H1 (cell line): ENCODE results near the gene USP6. TPM values are rescaled to one million over a fixed set of nuclear protein-coding genes. Genes with fewer than 3 reads are reported as not detected.
"Not testable (repeated sequence)": the region's sequence is repeated elsewhere in the genome, so short reads cannot be mapped to it uniquely, and the experiment has no call there.

Experiments used
- CTCF ChIA-PET: fragments of 300-600 bp; sonication (Branson Sonifier 250); formaldehyde crosslinking; loops from one replicate; lab custom pipeline; 2021; ENCODE audit not compliant: partially characterized antibody; lab: Charles Lee
- POLR2A ChIA-PET: fragments of 300-600 bp; sonication (Branson Sonifier 250); formaldehyde crosslinking; loops from one replicate; lab custom pipeline; 2021; ENCODE audit warnings: inconsistent platforms; ENCODE audit not compliant: partially characterized antibody; lab: Charles Lee
- DNase-seq, 2 experiments: peaks; one replicate each; pipeline versions ENCODE4 v3.0.0 to v3.0.0-alpha.2; 2010 to 2022; ENCODE audit warnings: low spot score in 2 of 2, low read depth in 1 of 2, mixed read lengths in 1 of 2
- FAIRE-seq: peaks from 2 replicates; lab custom pipeline; 2011; peaks lifted over from hg19 to GRCh38; lab: Jason Lieb, UNC
- H2AFZ ChIP-seq: 2 replicates; pipeline ENCODE4 v1.8.1; 2012; ENCODE audit warnings: low read length, inconsistent platforms
- H2AK5ac ChIP-seq: 2 replicates; pipeline ENCODE4 v1.6.1; 2013; ENCODE audit warnings: low read depth, low read length
- H2BK120ac ChIP-seq: replicated peaks from 2 replicates; pipeline ENCODE3; 2013; ENCODE audit warnings: low read depth, low read length, inconsistent platforms
- H2BK12ac ChIP-seq: 2 replicates; pipeline ENCODE4 v1.6.1; 2013; ENCODE audit warnings: low read depth, low read length
- H2BK15ac ChIP-seq: 2 replicates; pipeline ENCODE4 v1.6.1; 2013; ENCODE audit warnings: low read length
- H2BK20ac ChIP-seq: 2 replicates; pipeline ENCODE4 v1.6.1; 2013; ENCODE audit warnings: low read length
- H2BK5ac ChIP-seq: 2 replicates; pipeline ENCODE4 v1.6.1; 2013; ENCODE audit warnings: low read depth, low read length
- H3K14ac ChIP-seq: 2 replicates; pipeline ENCODE4 v1.6.1; 2013; ENCODE audit warnings: inconsistent platforms; ENCODE audit not compliant: insufficient read length
- H3K18ac ChIP-seq: 2 replicates; pipeline ENCODE4 v1.6.1; 2013; ENCODE audit warnings: low read length; ENCODE audit errors: extremely low read depth
- H3K23ac ChIP-seq: 2 replicates; pipeline ENCODE4 v1.6.1; 2013; ENCODE audit warnings: inconsistent platforms; ENCODE audit not compliant: insufficient read length
- H3K23me2 ChIP-seq: 2 replicates; pipeline ENCODE4 v1.6.1; 2013; ENCODE audit warnings: low read depth, low read length
- H3K27ac ChIP-seq: 2 replicates; pipeline ENCODE4 v1.6.1; 2011; ENCODE audit warnings: low read depth, low read length, inconsistent platforms
- H3K27me3 ChIP-seq, 4 experiments: replicated peaks in 1 of 4; 1 replicate in 1 of 4; 2 replicates in 3 of 4; pipeline versions ENCODE4 v1.6.1 to v1.8.1; 2011 to 2013; ENCODE audit warnings: low read length in 3 of 4, mild to moderate bottlenecking in 3 of 4, inconsistent platforms in 2 of 4, mixed read lengths in 2 of 4, moderate library complexity in 1 of 4; ENCODE audit not compliant: control insufficient read depth in 3 of 4, insufficient read depth in 3 of 4; ENCODE audit errors: extremely low read depth in 1 of 4
- H3K36me3 ChIP-seq, 4 experiments: 2 replicates each; pipeline versions ENCODE4 v1.6.1 to v1.8.1; 2011 to 2013; ENCODE audit warnings: mild to moderate bottlenecking in 4 of 4, low read length in 3 of 4, moderate library complexity in 2 of 4, control low read depth in 1 of 4, inconsistent platforms in 1 of 4; ENCODE audit not compliant: insufficient read depth in 4 of 4, control insufficient read depth in 2 of 4
- H3K4ac ChIP-seq: replicated peaks from 2 replicates; pipeline ENCODE3; 2013; ENCODE audit warnings: low read length, low read depth, mixed read lengths, inconsistent platforms; ENCODE audit not compliant: insufficient read length
- H3K4me1 ChIP-seq, 4 experiments: replicated peaks in 1 of 4; 1 replicate in 1 of 4; 2 replicates in 3 of 4; pipeline versions ENCODE4 v1.6.1 to v1.8.1; 2011 to 2013; ENCODE audit warnings: low read length in 3 of 4, inconsistent platforms in 2 of 4, mixed read lengths in 1 of 4; ENCODE audit not compliant: insufficient read depth in 4 of 4, control insufficient read depth in 3 of 4
- H3K4me2 ChIP-seq, 2 experiments: 2 replicates each; pipeline versions ENCODE4 v1.6.1 to v1.8.1; 2011 to 2013; ENCODE audit warnings: low read depth in 2 of 2, low read length in 2 of 2, control low read depth in 1 of 2, inconsistent platforms in 1 of 2, mild to moderate bottlenecking in 1 of 2; ENCODE audit not compliant: insufficient read depth in 1 of 2
- H3K4me3 ChIP-seq, 4 experiments: fragments of 200-600, 300-600 bp in 1 of 4; sonication (generic), shearing (Covaris generic), sonication (Bioruptor Twin) in 1 of 4; 2 replicates each; pipeline versions ENCODE4 v1.5.1 to v1.8.1; 2011 to 2016; ENCODE audit warnings: low read length in 4 of 4, low read depth in 3 of 4, control low read depth in 2 of 4, inconsistent platforms in 2 of 4, mild to moderate bottlenecking in 2 of 4, mixed read lengths in 1 of 4, moderate library complexity in 1 of 4; ENCODE audit not compliant: insufficient read depth in 2 of 4; ENCODE audit errors: extremely low read depth in 1 of 4
- H3K56ac ChIP-seq: replicated peaks from 2 replicates; pipeline ENCODE3; 2013; ENCODE audit warnings: low read depth, mild to moderate bottlenecking, mixed read lengths, low read length, inconsistent platforms; ENCODE audit not compliant: insufficient read length
- H3K79me1 ChIP-seq: 2 replicates; pipeline ENCODE4 v1.6.1; 2013; ENCODE audit warnings: low read depth, low read length, control low read depth
- H3K79me2 ChIP-seq, 2 experiments: 2 replicates each; pipeline versions ENCODE4 v1.6.1 to v1.8.1; 2012 to 2013; ENCODE audit warnings: low read length in 2 of 2, mild to moderate bottlenecking in 2 of 2, inconsistent platforms in 1 of 2; ENCODE audit not compliant: insufficient read depth in 2 of 2, control insufficient read depth in 1 of 2
- H3K9ac ChIP-seq, 4 experiments: replicated peaks in 1 of 4; 1 replicate in 1 of 4; 2 replicates in 3 of 4; pipeline versions ENCODE4 v1.6.1 to v1.8.1; 2011 to 2013; ENCODE audit warnings: low read depth in 3 of 4, low read length in 3 of 4, control low read depth in 2 of 4, mild to moderate bottlenecking in 2 of 4, moderate library complexity in 2 of 4, inconsistent platforms in 1 of 4; ENCODE audit errors: extremely low read depth in 1 of 4
- H3K9me3 ChIP-seq, 2 experiments: 2 replicates each; pipeline versions ENCODE4 v1.6.1 to v1.8.1; 2012 to 2013; ENCODE audit warnings: mild to moderate bottlenecking in 2 of 2, moderate library complexity in 2 of 2, control low read depth in 1 of 2, inconsistent platforms in 1 of 2, low read depth in 1 of 2, low read length in 1 of 2, mixed read lengths in 1 of 2; ENCODE audit not compliant: insufficient read depth in 2 of 2
- H4K20me1 ChIP-seq, 2 experiments: replicated peaks in 1 of 2; 2 replicates each; pipeline versions ENCODE3 to v1.8.1; 2011 to 2013; ENCODE audit warnings: inconsistent platforms in 2 of 2, low read length in 2 of 2, mild to moderate bottlenecking in 1 of 2; ENCODE audit not compliant: insufficient read depth in 2 of 2, control insufficient read depth in 1 of 2
- H4K5ac ChIP-seq: 2 replicates; pipeline ENCODE4 v1.6.1; 2013; ENCODE audit warnings: low read length, low read depth, mixed read lengths, inconsistent platforms; ENCODE audit not compliant: insufficient read length
- H4K8ac ChIP-seq: 2 replicates; pipeline ENCODE4 v1.8.0; 2013; ENCODE audit warnings: mild to moderate bottlenecking, moderate library complexity, low read length, inconsistent platforms; ENCODE audit not compliant: insufficient read depth; ENCODE audit errors: extremely low read depth
- H4K91ac ChIP-seq: replicated peaks from 2 replicates; pipeline ENCODE3; 2013; ENCODE audit warnings: low read length, mixed read lengths, inconsistent platforms; ENCODE audit not compliant: insufficient read length
- WGBS, 2 experiments: shearing (Covaris generic) in 1 of 2; methylation state at CpG; one replicate each; pipeline versions ENCODE4 v1.1.6 to v1.1.7; 2013 to 2015; ENCODE audit warnings: low lambda C conversion rate in 2 of 2, mixed read lengths in 2 of 2, inconsistent platforms in 1 of 2, low coverage in 1 of 2, missing lambda C conversion rate in 1 of 2; ENCODE audit not compliant: insufficient replicate concordance in 2 of 2, insufficient coverage in 1 of 2, insufficient read length in 1 of 2; ENCODE audit errors: extremely low coverage in 1 of 2, missing lambda C conversion rate in 1 of 2; 5-methylcytosine and 5-hydroxymethylcytosine counted together
- polyA plus RNA-seq, 7 experiments: library from polyadenylated mRNA; depleted of rRNA in 3 of 7; stranded (reverse) in 5 of 7; unstranded in 2 of 7; fragments of >200 nt in 5 of 7; fragments of 200-250 nt in 2 of 7; gene quantifications; 1 replicate in 5 of 7; 2 replicates in 1 of 7; 4 replicates in 1 of 7; pipeline versions ENCODE4 v1.2.1 to v1.2.3, GENCODE V29; 2011 to 2013; ENCODE audit warnings: missing spikeins in 2 of 7, mixed read lengths in 2 of 7
- total RNA-seq: library from RNA; stranded (reverse); fragmentation: NEBNext Ultra II Directional; extraction: Animal tissue kit (Norgen Biotek cat#: 25700); gene quantifications from 2 replicates; pipeline ENCODE4 v1.2.1, GENCODE V29; 2021

Gene USP6
- total and polyA plus RNA-seq, 2 of the 8 experiments (the other 6 are each of a cell fraction or from before 2014, with no cell fraction given), result 0.08 to 0.32 TPM

GRCh38 chr17:5128387-5128786 is 12.6 kb downstream of the USP6 start:
- H3K79me1 ChIP-seq, H3K23me2 ChIP-seq, DNase-seq, H3K9me3 ChIP-seq, H3K4me1 ChIP-seq, H3K9ac ChIP-seq, H3K36me3 ChIP-seq, H2BK20ac ChIP-seq, FAIRE-seq, H4K8ac ChIP-seq, H3K4me2 ChIP-seq, H2AFZ ChIP-seq, H2BK5ac ChIP-seq, H3K23ac ChIP-seq, H4K20me1 ChIP-seq, H2AK5ac ChIP-seq, H3K27ac ChIP-seq, CTCF ChIA-PET, H2BK12ac ChIP-seq, H2BK120ac ChIP-seq, H2BK15ac ChIP-seq, H3K4ac ChIP-seq, H4K91ac ChIP-seq, H3K14ac ChIP-seq, H3K18ac ChIP-seq, H3K27me3 ChIP-seq, H3K4me3 ChIP-seq, H3K79me2 ChIP-seq, H3K56ac ChIP-seq, H4K5ac ChIP-seq: not testable (repeated sequence)
- POLR2A ChIA-PET, result interaction anchor here (1.6 kb wide), 1 partner anchor 16 kb away, joined by 5 read pairs; the partner anchor contains the start of gene ZNF232
- 87% methylated on average over 8 of the region's 8 CpGs; no CpG with 5 or more reads in 1 of the 2 experiments for WGBS, 2 experiments
